IMR-90 (cell line): ENCODE data around the gene IL17RE. TPM values are rescaled to one million over a fixed set of nuclear protein-coding genes. Genes with fewer than 3 reads are reported as not detected.

Experiments used
- ATAC-seq: fragments of 200-7000 bp; cut with Tn5 transposase; 2 replicates; pipeline ENCODE4 v1.9.1; 2020; ENCODE audit warnings: low read depth, mild to moderate bottlenecking, moderate library complexity
- BruUV-seq: library from RNA; stranded (reverse); fragments of 400-500 nt; replicated peaks from 2 replicates; lab custom pipeline; 2021; lab: Mats Ljungman, UMichigan
- CTCF ChIA-PET: fragments of 300-600 bp; formaldehyde crosslinking; extraction: SDS; loops from one replicate; lab custom pipeline; 2021; ENCODE audit warnings: antibody characterized with exemption; lab: Yijun Ruan, JAX
- POLR2A ChIA-PET: fragments of 300-600 bp; sonication (Branson Sonifier 250); formaldehyde crosslinking; loops from one replicate; lab custom pipeline; 2022; ENCODE audit warnings: antibody characterized with exemption; ENCODE audit not compliant: unreplicated experiment; lab: Charles Lee
- DNase-seq: peaks from one replicate; pipeline ENCODE4 v3.0.0; 2013
- H2AFZ ChIP-seq: replicated peaks from 2 replicates; pipeline ENCODE3; 2013; ENCODE audit warnings: low read length, mild to moderate bottlenecking; ENCODE audit not compliant: poor library complexity
- H2AK5ac ChIP-seq: 2 replicates; pipeline ENCODE4 v1.6.1; 2013; ENCODE audit warnings: low read depth, low read length, inconsistent platforms
- H2AK9ac ChIP-seq: replicated peaks from 2 replicates; pipeline ENCODE3; 2013; ENCODE audit warnings: mild to moderate bottlenecking, low read depth, low read length, moderate library complexity; ENCODE audit not compliant: poor library complexity
- H2BK120ac ChIP-seq: 2 replicates; pipeline ENCODE4 v1.6.1; 2013; ENCODE audit warnings: low read depth, low read length, inconsistent platforms
- H2BK15ac ChIP-seq: 3 replicates; pipeline ENCODE4 v1.6.1; 2013; ENCODE audit warnings: low read depth, low read length, inconsistent platforms
- H2BK20ac ChIP-seq: 2 replicates; pipeline ENCODE4 v1.6.1; 2013; ENCODE audit warnings: low read depth, mild to moderate bottlenecking, inconsistent platforms, low read length, moderate library complexity
- H2BK5ac ChIP-seq: 2 replicates; pipeline ENCODE4 v1.6.1; 2013; ENCODE audit warnings: mild to moderate bottlenecking, low read depth, low read length, inconsistent platforms; ENCODE audit not compliant: poor library complexity, severe bottlenecking
- H3K14ac ChIP-seq: replicated peaks from 2 replicates; pipeline ENCODE4 v1.6.1; 2013; ENCODE audit warnings: low read depth, low read length, inconsistent platforms
- H3K18ac ChIP-seq: 2 replicates; pipeline ENCODE4 v1.6.1; 2013; ENCODE audit warnings: low read depth, low read length, control low read depth
- H3K23ac ChIP-seq: 2 replicates; pipeline ENCODE4 v1.6.1; 2013; ENCODE audit warnings: low read depth, low read length, inconsistent platforms
- H3K27ac ChIP-seq: 2 replicates; pipeline ENCODE4 v1.5.1; 2013; ENCODE audit warnings: mild to moderate bottlenecking, control low read depth, low read length; ENCODE audit not compliant: insufficient read depth
- H3K27me3 ChIP-seq: 2 replicates; pipeline ENCODE4 v1.6.1; 2013; ENCODE audit warnings: low read length; ENCODE audit not compliant: control insufficient read depth, insufficient read depth
- H3K36me3 ChIP-seq: 2 replicates; pipeline ENCODE4 v1.6.1; 2013; ENCODE audit warnings: low read length, mixed read lengths; ENCODE audit not compliant: control insufficient read depth, insufficient read depth
- H3K4ac ChIP-seq: 2 replicates; pipeline ENCODE4 v1.6.1; 2013; ENCODE audit warnings: low read depth, low read length, inconsistent platforms
- H3K4me1 ChIP-seq: 2 replicates; pipeline ENCODE4 v1.6.1; 2013; ENCODE audit warnings: low read length, mixed read lengths; ENCODE audit not compliant: control insufficient read depth, insufficient read depth
- H3K4me2 ChIP-seq: 2 replicates; pipeline ENCODE4 v1.6.1; 2013; ENCODE audit warnings: low read depth, mild to moderate bottlenecking, control low read depth, low read length, moderate library complexity
- H3K4me3 ChIP-seq: 2 replicates; pipeline ENCODE4 v1.5.1; 2013; ENCODE audit warnings: low read depth, mild to moderate bottlenecking, control low read depth, low read length, moderate library complexity; ENCODE audit not compliant: insufficient read depth
- H3K56ac ChIP-seq: 2 replicates; pipeline ENCODE4 v1.6.1; 2013; ENCODE audit warnings: low read length, inconsistent platforms; ENCODE audit not compliant: insufficient read depth; ENCODE audit errors: extremely low read depth
- H3K79me1 ChIP-seq, 2 experiments: 2 replicates each; pipeline ENCODE4 v1.6.1; 2013; ENCODE audit warnings: low read length in 2 of 2, inconsistent platforms in 1 of 2, low read depth in 1 of 2
- H3K9ac ChIP-seq: 2 replicates; pipeline ENCODE4 v1.6.1; 2013; ENCODE audit warnings: low read depth, low read length, control low read depth
- H3K9me1 ChIP-seq: 2 replicates; pipeline ENCODE4 v1.6.1; 2013; ENCODE audit warnings: low read length, inconsistent platforms; ENCODE audit not compliant: insufficient read depth
- H3K9me3 ChIP-seq: 2 replicates; pipeline ENCODE4 v1.6.1; 2013; ENCODE audit warnings: low read length; ENCODE audit not compliant: control insufficient read depth, insufficient read depth
- H4K20me1 ChIP-seq: 2 replicates; pipeline ENCODE4 v1.6.1; 2013; ENCODE audit warnings: low read length, inconsistent platforms; ENCODE audit not compliant: insufficient read depth
- H4K5ac ChIP-seq: 2 replicates; pipeline ENCODE4 v1.6.1; 2013; ENCODE audit warnings: mild to moderate bottlenecking, low read depth, low read length, control low read depth
- H4K8ac ChIP-seq, 2 experiments: 2 replicates each; pipeline ENCODE4 v1.6.1; 2013; ENCODE audit warnings: low read depth in 2 of 2, low read length in 2 of 2, control low read depth in 1 of 2, inconsistent platforms in 1 of 2
- H4K91ac ChIP-seq: 2 replicates; pipeline ENCODE4 v1.6.1; 2013; ENCODE audit warnings: low read depth, low read length, inconsistent platforms; ENCODE audit not compliant: insufficient read depth
- BHLHE40 ChIP-seq: fragments of 150-350 bp; IDR thresholded peaks from 2 replicates; pipeline ENCODE4 v1.6.1; 2016; ENCODE audit warnings: mild to moderate bottlenecking, low read depth, low read length
- CTCF ChIP-seq: conservative IDR thresholded peaks from 2 replicates; pipeline ENCODE4 v1.5.1; 2012; ENCODE audit warnings: mild to moderate bottlenecking, low read depth, low read length, improper control_type of control experiment
- ELK1 ChIP-seq: fragments of 150-350 bp; IDR thresholded peaks from 2 replicates; pipeline ENCODE4 v1.6.1; 2016; ENCODE audit warnings: low read depth, mild to moderate bottlenecking, low read length, moderate library complexity, borderline replicate concordance
- NFE2L2 ChIP-seq: fragments of 150-350 bp; IDR thresholded peaks from 2 replicates; pipeline ENCODE4 v1.6.1; 2016; ENCODE audit warnings: low read depth, mild to moderate bottlenecking, low read length
- POLR2A ChIP-seq: IDR thresholded peaks from 2 replicates; pipeline ENCODE4 v1.6.1; 2012; ENCODE audit warnings: mild to moderate bottlenecking, low read depth, low read length
- RFX5 ChIP-seq: IDR thresholded peaks from 2 replicates; pipeline ENCODE4 v1.8.0; 2012; ENCODE audit warnings: low read depth, mild to moderate bottlenecking, low read length, moderate library complexity
- WGBS, 2 experiments: methylation state at CpG; one replicate each; pipeline versions ENCODE4 v1.1.5 to v1.1.7; 2013; ENCODE audit warnings: missing lambda C conversion rate in 2 of 2; ENCODE audit not compliant: insufficient read length in 1 of 2; ENCODE audit errors: extremely low coverage in 2 of 2; 5-methylcytosine and 5-hydroxymethylcytosine counted together
- dilution Hi-C: fragments of 300-500 bp; cut with HindIII; formaldehyde crosslinking; loops from one replicate; pipeline ENCODE4 v1.14.3; 2018; ENCODE audit warnings: low sequenced_read_pairs; ENCODE audit not compliant: unreplicated experiment
- in situ Hi-C: fragments of 300-500 bp; cut with MboI; formaldehyde crosslinking; loops from 3 replicates; pipeline ENCODE4 v1.14.3; 2019; ENCODE audit warnings: low sequenced_read_pairs, inconsistent platforms, mixed read lengths
- intact Hi-C: fragments of 100-400 bp; cut with micrococcal nuclease; formaldehyde crosslinking; loops from 2 replicates; pipeline ENCODE4 v1.10.0; 2022
- polyA plus RNA-seq, 3 experiments: library from polyadenylated mRNA; depleted of rRNA; stranded (reverse); fragments of >200 nt; gene quantifications; 2 replicates each; pipeline ENCODE4 v1.2.3, GENCODE V29; 2012; ENCODE audit warnings: low replicate concordance in 1 of 3
- total RNA-seq: library from RNA; depleted of rRNA; stranded (reverse); fragments of >200 nt; gene quantifications from 2 replicates; pipeline ENCODE4 v1.2.3, GENCODE V29; 2012

Gene IL17RE
- total and polyA plus RNA-seq, 2 of the 4 experiments (the other 2 are of a cell fraction), result 0.90 to 7.2 TPM

DNA sequence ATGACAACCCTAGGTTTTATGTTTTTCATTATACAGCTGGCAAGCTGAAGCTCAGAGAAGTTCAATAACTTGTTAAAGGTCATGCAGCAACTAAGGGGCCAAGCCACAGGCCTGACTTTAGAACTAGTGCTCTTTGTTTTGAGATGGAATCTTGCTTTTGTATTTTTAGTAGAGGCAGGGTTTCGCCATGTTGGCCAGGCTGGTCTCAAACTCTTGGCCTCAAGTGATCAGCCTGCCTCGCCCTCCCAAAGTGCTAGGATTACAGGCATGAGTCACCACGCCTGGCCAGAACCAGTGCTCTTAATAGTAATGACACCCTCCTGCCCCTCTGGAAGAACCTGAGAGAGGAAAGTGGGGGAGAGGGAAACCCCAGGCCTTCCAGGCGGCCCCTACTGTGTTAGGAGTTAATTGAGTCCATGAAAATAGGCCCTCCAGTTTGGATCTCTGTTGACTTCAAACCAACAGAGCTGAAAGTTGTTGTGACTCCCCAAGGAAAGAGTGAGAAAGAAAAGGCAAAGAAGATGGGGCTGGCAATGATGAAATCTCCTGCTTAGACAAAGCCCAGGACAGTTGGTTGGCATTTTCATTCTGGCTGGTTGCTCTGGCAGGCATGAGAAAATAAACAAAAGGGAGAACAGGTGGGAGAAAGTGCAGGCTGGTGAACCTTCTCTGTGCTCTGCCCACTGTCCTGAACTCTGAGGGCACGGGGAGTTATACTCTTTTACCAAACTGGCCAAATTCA, 53.1 kb downstream of the IL17RE start:
- H3K14ac ChIP-seq, result no peak overlapping the region
- H3K4me3 ChIP-seq, result no peak overlapping the region
- H2AK5ac ChIP-seq, result no peak overlapping the region
- H2BK15ac ChIP-seq, result no peak overlapping the region
- H3K4me1 ChIP-seq, result peaks cover 9% of the 10 kb centered on the region
- H3K9me1 ChIP-seq, result peaks cover 9% of the 10 kb centered on the region
- H3K79me1 ChIP-seq, result no peaks in the 10 kb centered on the region
- no peak overlapping the region for H2AFZ ChIP-seq
- no peak overlapping the region for H2BK20ac ChIP-seq
- TF ChIP-seq POLR2A, result no peak
- TF ChIP-seq RFX5, result no peak
- no peak for TF ChIP-seq ELK1
- TF ChIP-seq CTCF, result no peak
- TF ChIP-seq NFE2L2, result no peak
- TF ChIP-seq BHLHE40, result no peak
- intact Hi-C loops (no loop called here), in situ Hi-C loops (no loop called here), dilution Hi-C loops (no loop called here)
- H2AK9ac ChIP-seq, result no peak overlapping the region
- H3K18ac ChIP-seq, result no peak overlapping the region
- H3K27ac ChIP-seq, result no peak overlapping the region
- no peak overlapping the region for H2BK5ac ChIP-seq
- H4K91ac ChIP-seq, result no peak overlapping the region
- no peak overlapping the region for H4K5ac ChIP-seq
- H3K23ac ChIP-seq, result no peak overlapping the region
- ATAC-seq, result no peak
- H4K20me1 ChIP-seq, result no peaks in the 10 kb centered on the region
- no TSS peak for BruUV-seq
- no peaks in the 10 kb centered on the region for H3K27me3 ChIP-seq
- DNase-seq, result no peak
- no peaks in the 10 kb centered on the region for H3K36me3 ChIP-seq
- no peak overlapping the region for H3K56ac ChIP-seq
- no peak overlapping the region for H3K4ac ChIP-seq
- CTCF ChIA-PET, result interaction anchor here (1.0 kb wide), 1 partner anchor 10 kb away, joined by 4 read pairs; no protein-coding TSS in a partner anchor
- 83% methylated on average over 1 of the region's 5 CpGs; no CpG with 5 or more reads in 1 of the 2 experiments for WGBS, 2 experiments
- H2BK120ac ChIP-seq, result no peak overlapping the region
- no peak overlapping the region for H4K8ac ChIP-seq
- no peaks in the 10 kb centered on the region for H3K9me3 ChIP-seq
- H3K9ac ChIP-seq, result no peak overlapping the region
- H3K4me2 ChIP-seq, result no peak overlapping the region
- POLR2A ChIA-PET, result no interaction called here
